Measurements from ENCODE around the gene PARD3. TPM values are rescaled to one million over a fixed set of nuclear protein-coding genes. Genes with fewer than 3 reads are reported as not detected.

PARD3 gene
- total and polyA plus RNA-seq, 2 donors from 2014 or later = 21.1 to 47.5 TPM

GRCh38 chr10:34426041-34426440 lies 389.1 kb downstream of the PARD3 start:
- no peak for FAIRE-seq
- no peaks in the 10 kb centered on the region for H3K27me3 ChIP-seq (ENCODE audit: control insufficient read depth, insufficient read depth, low read length)
- H3K4me3 ChIP-seq (ENCODE audit: low read length in 3 of 3) = no peak overlapping the region
- H3K9ac ChIP-seq (ENCODE audit: low read length in 3 of 3) = no peak overlapping the region
- H3K27ac ChIP-seq (ENCODE audit: low read depth in 2 of 2, low read length in 2 of 2) = no peak overlapping the region
- DNase-seq = no peak
- H3K9me3 ChIP-seq (ENCODE audit: control insufficient read depth in 2 of 3, insufficient read depth in 1 of 3, low read length in 3 of 3) = no peaks in the 10 kb centered on the region
- intact Hi-C loops (cut with DNase I) = no loop called here
- no peak for TF ChIP-seq CTCF (IDR thresholded peaks at IDR 0.05; ENCODE audit: borderline replicate concordance, extremely low read depth, insufficient read depth)
- H3K4me1 ChIP-seq (ENCODE audit: control insufficient read depth in 2 of 3, insufficient read depth in 2 of 3, low read depth in 1 of 3, low read length in 3 of 3) = no peaks in the 10 kb centered on the region
- H3K36me3 ChIP-seq (ENCODE audit: control insufficient read depth in 2 of 3, insufficient read depth in 3 of 3, low read length in 3 of 3) = no peaks in the 10 kb centered on the region

DNA sequence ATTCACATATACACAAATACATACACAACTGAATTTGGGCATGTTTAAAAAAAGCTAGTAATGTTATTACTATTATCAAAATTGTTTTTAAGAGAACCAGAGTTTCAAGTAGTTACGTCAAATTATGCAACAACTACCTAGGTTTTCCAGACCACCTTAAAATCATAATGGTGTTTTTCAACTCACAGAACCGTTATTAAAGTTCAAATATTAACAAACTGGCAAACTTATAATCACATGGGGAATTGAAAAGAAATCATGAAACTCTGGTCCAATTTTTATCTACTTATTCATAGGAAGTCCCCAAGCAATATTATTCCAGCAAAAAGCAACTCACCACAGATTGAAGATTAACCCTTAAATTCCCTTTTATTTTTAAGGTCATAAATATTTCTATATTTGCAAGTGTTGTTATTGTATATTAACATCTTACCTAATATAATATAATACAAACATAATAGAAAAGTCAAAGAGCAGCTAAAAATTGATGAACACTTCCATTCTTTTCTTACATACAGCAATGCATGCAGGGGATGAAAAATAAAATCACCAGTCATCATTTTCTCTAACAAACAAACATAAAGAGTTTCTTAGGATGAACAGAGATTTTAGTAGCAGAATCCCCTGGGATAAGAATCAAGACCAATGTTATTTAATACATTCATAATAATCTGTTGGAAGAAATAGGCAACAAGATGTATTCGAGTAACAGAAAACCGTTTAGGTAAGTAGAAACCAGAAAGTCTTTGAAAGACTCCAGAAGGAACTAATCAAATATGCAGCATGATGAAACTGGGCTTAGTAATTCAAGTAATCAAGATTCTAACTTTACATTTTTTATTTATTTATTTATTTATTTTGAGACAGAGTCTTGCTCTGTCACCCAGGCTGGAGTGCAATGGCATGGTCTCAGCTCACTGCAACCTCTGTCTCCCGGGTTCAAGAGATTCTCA lies 391.1 kb downstream of the PARD3 start:
- H3K4me3 ChIP-seq (ENCODE audit: low read length in 3 of 3) = no peak overlapping the region
- peak; percentile 27 for FAIRE-seq

DNA sequence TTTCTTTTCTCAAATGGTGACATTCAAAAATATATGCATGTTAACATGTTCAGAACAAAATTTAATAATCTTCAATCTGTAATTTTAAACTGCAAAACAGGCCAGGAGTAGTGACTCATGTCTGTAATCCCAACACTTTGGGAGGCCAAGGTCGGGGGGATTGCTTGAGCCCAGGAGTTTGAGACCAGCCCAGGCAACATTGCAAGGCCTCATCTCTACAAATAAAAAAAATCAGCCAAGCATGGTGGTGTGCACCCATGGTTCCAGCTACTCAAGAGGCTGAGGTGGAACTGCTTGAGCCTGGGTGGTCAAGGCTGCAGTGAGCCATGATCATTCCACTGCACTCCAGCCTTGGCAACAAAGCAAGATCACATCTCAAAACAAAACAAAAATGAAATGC lies 394.3 kb downstream of the PARD3 start:
- DNase-seq (no peak), FAIRE-seq (no peak)
- H3K4me3 ChIP-seq (ENCODE audit: low read length in 3 of 3) = no peak overlapping the region
- H3K36me3 ChIP-seq (ENCODE audit: control insufficient read depth in 2 of 3, insufficient read depth in 3 of 3, low read length in 3 of 3) = no peaks in the 10 kb centered on the region
- H3K27me3 ChIP-seq (ENCODE audit: control insufficient read depth, insufficient read depth, low read length) = no peaks in the 10 kb centered on the region
- H3K9ac ChIP-seq (ENCODE audit: low read length in 3 of 3) = no peak overlapping the region
- H3K27ac ChIP-seq (ENCODE audit: low read depth in 2 of 2, low read length in 2 of 2) = no peak overlapping the region
- TF ChIP-seq CTCF (IDR thresholded peaks at IDR 0.05; ENCODE audit: borderline replicate concordance, extremely low read depth, insufficient read depth) = no peak
- intact Hi-C loops (cut with DNase I) = no loop called here
- H3K4me1 ChIP-seq (ENCODE audit: control insufficient read depth in 2 of 3, insufficient read depth in 2 of 3, low read depth in 1 of 3, low read length in 3 of 3) = peaks cover 0 to 7% (median 2%) of the 10 kb centered on the region in 3 donors
- no peaks in the 10 kb centered on the region for H3K9me3 ChIP-seq (ENCODE audit: control insufficient read depth in 2 of 3, insufficient read depth in 1 of 3, low read length in 3 of 3)

More for the DNA sequence above, 391.1 kb downstream of the PARD3 start:
- Histone ChIP-seq H3K9ac (ENCODE audit: low read length in 3 of 3) (no peak overlapping the region), H3K36me3 (ENCODE audit: control insufficient read depth in 2 of 3, insufficient read depth in 3 of 3, low read length in 3 of 3) (no peaks in the 10 kb centered on the region), H3K27me3 (ENCODE audit: control insufficient read depth, insufficient read depth, low read length) (no peaks in the 10 kb centered on the region), H3K27ac (ENCODE audit: low read depth in 2 of 2, low read length in 2 of 2) (no peak overlapping the region), H3K4me1 (ENCODE audit: control insufficient read depth in 2 of 3, insufficient read depth in 2 of 3, low read depth in 1 of 3, low read length in 3 of 3) (no peaks in the 10 kb centered on the region), H3K9me3 (ENCODE audit: control insufficient read depth in 2 of 3, insufficient read depth in 1 of 3, low read length in 3 of 3) (no peaks in the 10 kb centered on the region)
- intact Hi-C loops (cut with DNase I) = no loop called here
- TF ChIP-seq CTCF (IDR thresholded peaks at IDR 0.05; ENCODE audit: borderline replicate concordance, extremely low read depth, insufficient read depth) = no peak
- no peak for DNase-seq

Measured in kidney (tissue), 14 donors.